ENCODE data around the gene MOK.

MOK gene

DNA sequence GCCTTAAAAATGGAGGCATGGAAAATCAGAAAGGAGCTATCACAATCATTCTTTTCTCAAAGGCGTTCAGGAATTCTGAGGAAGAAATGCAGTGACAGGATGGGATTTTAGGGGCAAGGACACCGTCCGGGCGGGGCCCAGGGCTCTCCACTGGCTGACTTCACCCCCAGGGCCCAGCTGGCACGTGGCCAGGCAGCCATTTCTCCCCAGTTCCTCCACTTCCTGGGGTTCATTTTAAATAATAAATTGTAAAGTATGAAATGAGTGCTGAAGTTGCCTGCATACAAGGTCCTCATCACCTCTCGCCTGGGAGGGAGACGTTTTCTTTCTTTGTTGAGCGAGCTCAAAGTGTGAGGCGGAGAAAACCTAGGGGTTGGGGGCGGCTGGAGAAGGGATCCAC is 91.5 kb downstream of the MOK start:
- Histone ChIP-seq H3K27ac (ENCODE audit: low read depth, low read length) (no peak overlapping the region), H3K9me3 (ENCODE audit: control insufficient read depth, insufficient read depth, low read depth, low read length) (no peaks in the 10 kb centered on the region), H3K9ac (ENCODE audit: low read length) (no peak overlapping the region), H3K36me3 (ENCODE audit: control insufficient read depth, insufficient read depth, low read length) (peaks cover 23% of the 10 kb centered on the region), H3K4me3 (ENCODE audit: low read depth, low read length) (no peak overlapping the region), H3K27me3 (ENCODE audit: control insufficient read depth, insufficient read depth, low read length) (no peaks in the 10 kb centered on the region), H3K4me1 (ENCODE audit: control insufficient read depth, insufficient read depth, low read length) (peaks cover 16% of the 10 kb centered on the region)

DNA sequence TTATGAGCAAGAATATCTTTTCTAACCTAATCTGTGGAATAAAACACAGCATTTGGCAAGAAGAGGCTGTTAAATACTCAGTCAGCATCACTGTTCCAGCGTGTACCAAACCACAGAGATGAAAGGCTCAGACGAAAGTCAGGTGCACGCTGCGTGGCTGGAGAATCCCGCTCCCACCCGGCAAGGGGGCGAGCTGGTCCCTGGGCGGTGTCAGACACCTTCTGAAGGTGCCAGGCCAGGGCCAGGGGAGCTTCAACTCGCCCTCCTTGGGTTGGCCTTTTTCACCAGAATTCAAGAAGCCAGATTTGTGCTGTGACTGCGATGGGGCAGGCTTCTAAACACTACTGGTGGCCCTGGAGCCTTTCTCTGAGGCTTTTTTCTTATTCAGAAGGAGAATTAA is 92.1 kb downstream of the MOK start:
- Histone ChIP-seq H3K27ac (ENCODE audit: low read depth, low read length) (no peak overlapping the region), H3K36me3 (ENCODE audit: control insufficient read depth, insufficient read depth, low read length) (peaks cover 28% of the 10 kb centered on the region), H3K4me3 (ENCODE audit: low read depth, low read length) (no peak overlapping the region)

DNA sequence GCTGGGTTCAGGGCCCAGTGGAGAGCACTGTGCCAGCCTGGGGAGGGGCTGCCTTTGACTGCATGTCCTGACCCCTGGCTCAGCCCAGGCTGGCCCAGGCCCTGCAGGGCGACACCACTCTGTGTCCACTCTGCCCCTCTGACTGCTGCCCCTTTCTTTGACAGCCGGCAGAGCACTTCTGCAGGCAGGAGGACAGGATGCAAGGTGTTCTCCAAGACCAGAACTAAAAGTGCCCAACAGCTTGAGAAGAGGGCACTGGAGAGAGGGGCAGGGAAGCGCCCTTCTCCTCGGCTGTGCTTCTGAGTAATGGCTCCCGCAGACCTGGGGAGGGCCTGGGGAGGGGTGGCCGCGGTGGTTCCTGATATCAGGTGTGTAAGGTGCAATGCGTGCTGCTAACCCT is 92.6 kb downstream of the MOK start:
- Histone ChIP-seq H3K9ac (ENCODE audit: low read length) (no peak overlapping the region), H3K36me3 (ENCODE audit: control insufficient read depth, insufficient read depth, low read length) (peaks cover 32% of the 10 kb centered on the region), H3K9me3 (ENCODE audit: control insufficient read depth, insufficient read depth, low read depth, low read length) (no peaks in the 10 kb centered on the region), H3K27me3 (ENCODE audit: control insufficient read depth, insufficient read depth, low read length) (no peaks in the 10 kb centered on the region), H3K27ac (ENCODE audit: low read depth, low read length) (no peak overlapping the region), H3K4me3 (ENCODE audit: low read depth, low read length) (no peak overlapping the region), H3K4me1 (ENCODE audit: control insufficient read depth, insufficient read depth, low read length) (peaks cover 16% of the 10 kb centered on the region)

More for the DNA sequence above, 92.1 kb downstream of the MOK start:
- H3K27me3 ChIP-seq (ENCODE audit: control insufficient read depth, insufficient read depth, low read length) = no peaks in the 10 kb centered on the region
- H3K4me1 ChIP-seq (ENCODE audit: control insufficient read depth, insufficient read depth, low read length) = peaks cover 16% of the 10 kb centered on the region
- no peak overlapping the region for H3K9ac ChIP-seq (ENCODE audit: low read length)
- no peaks in the 10 kb centered on the region for H3K9me3 ChIP-seq (ENCODE audit: control insufficient read depth, insufficient read depth, low read depth, low read length)

DNA sequence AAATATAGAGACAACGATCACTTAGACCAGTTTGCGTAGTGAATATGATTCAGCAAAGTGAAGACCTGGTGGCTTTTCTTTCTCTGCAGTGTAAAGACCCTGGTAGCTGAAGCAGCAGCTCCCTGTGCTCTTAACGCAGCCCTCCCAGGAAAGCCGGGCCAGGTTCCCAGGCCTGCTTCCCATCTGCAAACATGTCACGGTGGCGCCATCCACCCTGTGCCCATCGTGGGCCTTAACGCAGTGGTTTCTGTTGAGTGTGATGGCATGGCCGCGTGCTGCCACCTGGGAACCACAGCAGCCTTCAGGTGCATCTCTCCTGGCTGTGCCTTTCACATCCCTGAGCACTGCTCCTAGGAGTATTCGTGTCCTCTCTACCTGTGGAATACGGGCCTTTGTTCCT is 93.7 kb downstream of the MOK start:
- H3K36me3 ChIP-seq (ENCODE audit: control insufficient read depth, insufficient read depth, low read length) = peaks cover 37% of the 10 kb centered on the region
- no peak overlapping the region for H3K9ac ChIP-seq (ENCODE audit: low read length)
- H3K9me3 ChIP-seq (ENCODE audit: control insufficient read depth, insufficient read depth, low read depth, low read length) = no peaks in the 10 kb centered on the region
- no peak overlapping the region for H3K4me3 ChIP-seq (ENCODE audit: low read depth, low read length)
- no peak overlapping the region for H3K27ac ChIP-seq (ENCODE audit: low read depth, low read length)
- no peaks in the 10 kb centered on the region for H3K27me3 ChIP-seq (ENCODE audit: control insufficient read depth, insufficient read depth, low read length)
- peaks cover 16% of the 10 kb centered on the region for H3K4me1 ChIP-seq (ENCODE audit: control insufficient read depth, insufficient read depth, low read length)

- no peak overlapping the region for H3K9ac ChIP-seq (ENCODE audit: low read length)
- peaks cover 38% of the 10 kb centered on the region for H3K36me3 ChIP-seq (ENCODE audit: control insufficient read depth, insufficient read depth, low read length)
- no peaks in the 10 kb centered on the region for H3K27me3 ChIP-seq (ENCODE audit: control insufficient read depth, insufficient read depth, low read length)
- H3K27ac ChIP-seq (ENCODE audit: low read depth, low read length) = no peak overlapping the region
- H3K4me3 ChIP-seq (ENCODE audit: low read depth, low read length) = no peak overlapping the region
- no peaks in the 10 kb centered on the region for H3K9me3 ChIP-seq (ENCODE audit: control insufficient read depth, insufficient read depth, low read depth, low read length)
- H3K4me1 ChIP-seq (ENCODE audit: control insufficient read depth, insufficient read depth, low read length) = peaks cover 12% of the 10 kb centered on the region
Observed at GRCh38 chr14:102210421-102211042, 94.4 kb downstream of the MOK start.

DNA sequence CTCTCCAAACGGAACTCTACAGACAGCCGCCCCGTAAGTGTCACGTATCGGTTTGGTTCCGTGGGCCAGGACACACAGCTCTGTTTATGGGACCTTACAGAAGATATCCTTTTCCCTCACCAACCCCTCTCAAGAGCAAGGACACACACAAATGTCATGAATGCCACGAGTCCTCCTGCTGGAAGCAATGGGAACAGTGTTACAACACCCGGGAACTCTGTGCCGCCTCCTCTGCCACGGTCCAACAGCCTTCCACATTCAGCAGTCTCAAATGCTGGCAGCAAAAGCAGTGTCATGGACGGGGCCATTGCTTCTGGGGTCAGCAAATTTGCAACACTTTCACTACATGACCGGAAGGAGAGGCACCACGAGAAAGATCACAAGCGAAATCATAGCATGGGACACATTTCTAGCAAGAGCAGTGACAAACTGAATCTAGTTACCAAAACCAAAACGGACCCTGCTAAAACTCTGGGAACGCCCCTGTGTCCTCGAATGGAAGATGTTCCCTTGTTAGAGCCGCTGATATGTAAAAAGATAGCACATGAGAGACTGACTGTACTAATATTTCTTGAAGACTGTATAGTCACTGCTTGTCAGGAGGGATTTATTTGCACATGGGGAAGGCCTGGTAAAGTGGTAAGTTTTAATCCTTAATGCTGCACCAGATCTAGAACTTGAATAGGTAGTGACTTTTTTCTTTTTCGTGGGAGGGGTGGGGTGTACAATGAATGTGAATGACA is 95.6 kb downstream of the MOK start:
- H3K4me3 ChIP-seq (ENCODE audit: low read depth, low read length) = no peak overlapping the region

DNA sequence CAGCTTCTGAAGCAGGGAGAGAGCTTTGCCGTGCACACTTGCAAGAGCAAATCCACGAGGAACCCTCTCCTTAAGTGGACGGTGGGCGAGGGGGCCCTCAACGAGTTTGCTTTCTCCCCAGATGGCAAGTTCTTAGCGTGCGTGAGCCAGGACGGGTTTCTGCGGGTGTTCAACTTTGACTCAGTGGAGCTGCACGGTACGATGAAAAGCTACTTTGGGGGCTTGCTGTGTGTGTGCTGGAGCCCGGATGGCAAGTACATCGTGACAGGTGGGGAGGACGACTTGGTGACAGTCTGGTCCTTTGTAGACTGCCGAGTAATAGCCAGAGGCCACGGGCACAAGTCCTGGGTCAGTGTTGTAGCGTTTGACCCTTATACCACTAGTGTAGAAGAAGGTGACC is 96.2 kb downstream of the MOK start:
- Histone ChIP-seq H3K4me1 (ENCODE audit: control insufficient read depth, insufficient read depth, low read length) (peaks cover under 1% of the 10 kb centered on the region; the same call in 1 of the 2 replicates), H3K36me3 (ENCODE audit: control insufficient read depth, insufficient read depth, low read length) (peaks cover 49% of the 10 kb centered on the region), H3K9ac (ENCODE audit: low read length) (no peak overlapping the region), H3K27me3 (ENCODE audit: control insufficient read depth, insufficient read depth, low read length) (no peaks in the 10 kb centered on the region), H3K9me3 (ENCODE audit: control insufficient read depth, insufficient read depth, low read depth, low read length) (no peaks in the 10 kb centered on the region), H3K4me3 (ENCODE audit: low read depth, low read length) (no peak overlapping the region), H3K27ac (ENCODE audit: low read depth, low read length) (no peak overlapping the region)

More for the DNA sequence above, 95.6 kb downstream of the MOK start:
- Histone ChIP-seq H3K27me3 (ENCODE audit: control insufficient read depth, insufficient read depth, low read length) (no peaks in the 10 kb centered on the region), H3K27ac (ENCODE audit: low read depth, low read length) (no peak overlapping the region), H3K9me3 (ENCODE audit: control insufficient read depth, insufficient read depth, low read depth, low read length) (no peaks in the 10 kb centered on the region), H3K36me3 (ENCODE audit: control insufficient read depth, insufficient read depth, low read length) (peaks cover 44% of the 10 kb centered on the region), H3K4me1 (ENCODE audit: control insufficient read depth, insufficient read depth, low read length) (peaks cover 5% of the 10 kb centered on the region), H3K9ac (ENCODE audit: low read length) (no peak overlapping the region)

DNA sequence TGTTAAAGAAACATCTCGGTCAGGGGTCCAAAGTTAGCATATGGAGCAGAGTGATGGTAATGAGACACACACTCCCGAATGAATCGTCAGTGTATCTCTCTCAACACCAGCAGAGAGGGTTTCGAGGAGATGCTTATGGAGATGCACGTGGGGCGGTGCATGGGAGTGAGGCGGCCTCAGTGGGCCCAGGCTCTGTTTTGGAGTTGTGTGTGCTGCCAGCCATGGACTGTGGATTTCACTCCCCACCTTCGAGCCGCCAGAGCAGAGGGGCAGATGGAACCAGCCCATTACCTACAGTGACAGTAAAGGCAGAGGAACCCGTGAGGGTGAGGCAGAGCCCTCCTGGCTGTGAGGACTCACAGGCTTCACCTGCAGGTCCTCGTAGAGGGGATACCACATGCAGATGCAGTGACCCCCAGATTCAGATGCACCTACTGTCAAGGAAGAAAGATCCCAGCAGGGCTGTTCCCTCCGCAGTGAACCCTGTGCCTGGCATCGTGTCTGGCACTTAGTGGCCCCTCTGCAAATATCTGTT is 97.1 kb downstream of the MOK start:
- Histone ChIP-seq H3K36me3 (ENCODE audit: control insufficient read depth, insufficient read depth, low read length) (peaks cover 51% of the 10 kb centered on the region), H3K9ac (ENCODE audit: low read length) (no peak overlapping the region), H3K27me3 (ENCODE audit: control insufficient read depth, insufficient read depth, low read length) (no peaks in the 10 kb centered on the region), H3K4me3 (ENCODE audit: low read depth, low read length) (no peak overlapping the region), H3K27ac (ENCODE audit: low read depth, low read length) (no peak overlapping the region), H3K9me3 (ENCODE audit: control insufficient read depth, insufficient read depth, low read depth, low read length) (no peaks in the 10 kb centered on the region), H3K4me1 (ENCODE audit: control insufficient read depth, insufficient read depth, low read length) (no peaks in the 10 kb centered on the region)

DNA sequence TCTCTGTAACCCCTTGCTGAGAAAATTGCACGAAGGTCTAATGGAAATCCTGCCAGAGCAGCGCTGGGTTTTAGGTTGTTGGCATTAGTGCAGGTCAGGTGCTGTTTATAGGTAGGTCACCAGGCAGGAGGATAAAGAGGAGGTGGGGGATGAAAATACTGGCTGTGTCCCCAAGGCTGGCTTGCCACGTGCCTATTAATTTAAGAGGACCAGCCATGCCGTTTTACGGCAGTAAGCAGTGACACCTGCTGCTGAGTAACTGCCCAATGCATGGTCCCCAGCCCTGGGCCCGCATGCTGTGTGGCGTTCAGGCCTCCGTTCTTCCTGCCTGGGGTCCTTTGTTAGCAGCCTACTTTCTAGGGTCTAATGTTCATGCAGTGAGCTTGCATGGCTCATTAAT is 98.0 kb downstream of the MOK start:
- H3K9me3 ChIP-seq (ENCODE audit: control insufficient read depth, insufficient read depth, low read depth, low read length) = no peaks in the 10 kb centered on the region
- H3K4me1 ChIP-seq (ENCODE audit: control insufficient read depth, insufficient read depth, low read length) = no peaks in the 10 kb centered on the region
- H3K27me3 ChIP-seq (ENCODE audit: control insufficient read depth, insufficient read depth, low read length) = no peaks in the 10 kb centered on the region
- peaks cover 52% of the 10 kb centered on the region for H3K36me3 ChIP-seq (ENCODE audit: control insufficient read depth, insufficient read depth, low read length)
- no peak overlapping the region for H3K9ac ChIP-seq (ENCODE audit: low read length)
- no peak overlapping the region for H3K4me3 ChIP-seq (ENCODE audit: low read depth, low read length)
- no peak overlapping the region for H3K27ac ChIP-seq (ENCODE audit: low read depth, low read length)

DNA sequence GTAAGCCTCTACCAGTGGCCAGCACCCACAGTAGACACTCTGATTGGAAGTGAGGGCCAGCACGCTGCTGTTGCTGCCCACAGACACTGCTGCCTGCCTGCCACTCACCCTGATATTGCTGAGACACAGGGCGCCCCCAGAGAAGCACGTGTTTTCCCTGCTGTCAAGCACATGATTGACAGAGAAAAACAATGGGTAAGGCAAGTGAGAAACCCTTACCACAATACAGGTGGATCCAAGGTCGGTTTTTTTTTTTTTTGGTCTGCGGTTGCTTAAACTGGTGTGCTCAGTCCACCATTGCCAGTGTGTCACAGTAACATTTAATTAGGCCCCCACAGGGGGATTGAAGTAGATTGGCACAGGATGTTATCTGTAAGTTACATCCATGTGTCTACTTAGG is 99.4 kb downstream of the MOK start:
- Histone ChIP-seq H3K4me1 (ENCODE audit: control insufficient read depth, insufficient read depth, low read length) (0 out of 2 replicates have a peak, but pooled peaks cover 5% of the 10 kb centered on the region), H3K36me3 (ENCODE audit: control insufficient read depth, insufficient read depth, low read length) (peaks cover 50% of the 10 kb centered on the region), H3K9ac (ENCODE audit: low read length) (no peak overlapping the region), H3K27ac (ENCODE audit: low read depth, low read length) (no peak overlapping the region), H3K9me3 (ENCODE audit: control insufficient read depth, insufficient read depth, low read depth, low read length) (no peaks in the 10 kb centered on the region), H3K4me3 (ENCODE audit: low read depth, low read length) (no peak overlapping the region), H3K27me3 (ENCODE audit: control insufficient read depth, insufficient read depth, low read length) (no peaks in the 10 kb centered on the region)

DNA sequence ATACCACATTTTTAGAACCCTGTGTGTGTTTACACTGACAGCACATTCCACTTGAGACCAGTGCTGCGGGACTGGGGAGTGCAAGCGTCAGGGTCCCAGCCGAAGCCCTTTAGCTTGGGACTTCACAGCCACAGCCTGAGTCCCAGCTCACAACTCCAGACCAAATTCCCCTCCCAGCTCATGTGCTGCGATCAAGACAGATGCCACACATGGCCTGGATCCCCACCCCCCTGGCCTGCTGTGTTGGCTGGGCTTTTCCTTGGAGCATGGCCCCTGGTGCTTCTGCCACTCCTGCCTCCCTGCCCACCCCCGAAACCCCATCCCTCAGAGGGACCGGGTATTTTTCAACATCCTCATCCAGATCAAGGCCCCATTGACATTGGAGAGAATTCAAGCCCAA is 101.6 kb downstream of the MOK start:
- Histone ChIP-seq H3K9me3 (ENCODE audit: control insufficient read depth, insufficient read depth, low read depth, low read length) (no peaks in the 10 kb centered on the region), H3K9ac (ENCODE audit: low read length) (no peak overlapping the region), H3K4me1 (ENCODE audit: control insufficient read depth, insufficient read depth, low read length) (0 out of 2 replicates have a peak, but pooled peaks cover 5% of the 10 kb centered on the region), H3K4me3 (ENCODE audit: low read depth, low read length) (no peak overlapping the region), H3K27me3 (ENCODE audit: control insufficient read depth, insufficient read depth, low read length) (no peaks in the 10 kb centered on the region), H3K27ac (ENCODE audit: low read depth, low read length) (no peak overlapping the region), H3K36me3 (ENCODE audit: control insufficient read depth, insufficient read depth, low read length) (peaks cover 51% of the 10 kb centered on the region)
